ENCODE data around the gene TBL1XR1.

The TBL1XR1 gene

DNA sequence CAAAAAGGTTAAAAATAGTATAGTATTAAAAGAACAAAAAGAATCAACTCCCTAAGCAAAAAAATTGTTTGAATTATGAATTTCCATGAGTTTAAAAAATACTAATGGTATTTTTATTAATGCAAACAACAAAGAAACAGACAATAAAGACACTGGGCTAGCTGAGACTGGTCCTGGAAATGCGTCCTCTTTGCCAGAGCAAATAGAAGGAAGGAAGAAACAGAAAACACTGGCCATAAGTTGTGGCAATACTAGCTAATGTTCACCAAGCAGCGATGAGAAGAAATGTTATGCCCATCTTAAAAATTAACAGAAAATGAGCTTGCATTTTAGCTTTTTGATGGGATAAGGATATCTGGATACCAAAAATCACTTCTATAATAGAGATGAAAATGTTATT, 88.6 kb downstream of the TBL1XR1 start:
- TF ChIP-seq CTCF (conservative IDR thresholded peaks at IDR 0.05; ENCODE audit: low read depth, low read length): no peak
- H3K4me3 ChIP-seq (ENCODE audit: low read depth, low read length): no peak overlapping the region

DNA sequence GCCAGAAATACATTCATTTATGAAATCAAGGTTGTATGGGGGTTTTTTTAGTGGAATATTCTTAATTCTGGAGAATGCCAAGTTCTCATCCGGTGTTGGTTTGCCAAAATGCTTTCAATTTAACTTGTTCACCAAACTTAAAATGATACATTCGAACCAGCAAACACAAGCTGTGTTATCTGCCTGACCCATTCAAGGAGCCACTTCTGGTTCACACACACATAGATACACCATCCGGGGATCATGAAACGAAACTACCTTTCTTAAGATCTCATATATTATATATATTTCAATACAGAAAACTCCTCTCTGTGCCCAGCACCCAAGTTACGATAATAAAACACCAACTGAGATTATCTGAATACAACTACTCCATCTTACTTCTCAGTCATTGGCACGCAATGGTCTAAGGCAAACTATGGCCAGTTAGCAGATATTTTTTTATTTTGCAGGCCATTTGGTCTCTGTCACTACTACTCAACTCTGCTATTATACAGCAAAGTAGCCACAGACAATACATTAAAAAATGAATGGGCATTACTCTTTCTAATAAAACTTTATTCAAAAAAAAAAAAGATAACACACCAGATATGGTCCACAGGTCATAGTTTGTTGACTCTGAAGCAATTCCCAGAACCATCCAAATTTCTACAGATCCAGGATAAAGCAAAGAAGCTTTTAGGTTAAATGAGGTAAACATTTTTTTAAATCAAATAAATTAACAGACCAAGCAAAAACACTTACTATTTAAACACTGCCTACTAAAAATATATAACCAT, 89.6 kb downstream of the TBL1XR1 start:
- TF ChIP-seq CTCF (conservative IDR thresholded peaks at IDR 0.05; ENCODE audit: low read depth, low read length): no peak
- no peak for DNase-seq (ENCODE audit: low read depth)
- H3K4me3 ChIP-seq (ENCODE audit: low read depth, low read length): no peak overlapping the region

More for the DNA sequence above, 88.6 kb downstream of the TBL1XR1 start:
- DNase-seq (ENCODE audit: low read depth): no peak

GRCh38 chr3:177106594-177106993, 90.7 kb downstream of the TBL1XR1 start:
- TF ChIP-seq CTCF (conservative IDR thresholded peaks at IDR 0.05; ENCODE audit: low read depth, low read length): no peak
- DNase-seq (ENCODE audit: low read depth): no peak
- H3K4me3 ChIP-seq (ENCODE audit: low read depth, low read length): no peak overlapping the region

DNA sequence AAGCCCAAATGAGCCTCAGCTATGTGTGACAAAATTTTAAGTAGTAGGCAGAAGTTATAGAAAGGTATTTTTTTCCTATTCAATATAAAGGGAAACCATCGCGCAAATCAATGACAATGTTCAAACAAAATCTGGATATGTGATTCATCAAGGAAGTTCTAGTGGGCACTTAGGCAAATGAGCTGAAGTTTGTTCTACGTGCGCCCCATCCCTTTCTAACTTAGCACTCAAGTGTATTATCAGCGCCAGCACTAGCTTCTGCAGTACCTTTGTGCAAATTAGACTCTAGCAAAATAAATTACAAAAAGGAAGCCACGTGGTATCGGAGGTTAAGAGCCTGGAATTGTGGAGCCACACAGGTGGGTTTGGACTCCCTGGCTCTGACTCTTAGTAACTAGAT, 91.1 kb downstream of the TBL1XR1 start:
- no peak for TF ChIP-seq CTCF (conservative IDR thresholded peaks at IDR 0.05; ENCODE audit: low read depth, low read length)
- H3K4me3 ChIP-seq (ENCODE audit: low read depth, low read length): no peak overlapping the region
- no peak for DNase-seq (ENCODE audit: low read depth)

- H3K4me3 ChIP-seq (ENCODE audit: low read depth, low read length): no peak overlapping the region
- no peak for TF ChIP-seq CTCF (conservative IDR thresholded peaks at IDR 0.05; ENCODE audit: low read depth, low read length)
- DNase-seq (ENCODE audit: low read depth): no peak
Observed at GRCh38 chr3:177105623-177106022, 91.7 kb downstream of the TBL1XR1 start.

- no peak for TF ChIP-seq CTCF (conservative IDR thresholded peaks at IDR 0.05; ENCODE audit: low read depth, low read length)
- peak; percentile 33 for DNase-seq (ENCODE audit: low read depth)
- H3K4me3 ChIP-seq (ENCODE audit: low read depth, low read length): no peak overlapping the region
Observed at GRCh38 chr3:177104299-177104992, 92.8 kb downstream of the TBL1XR1 start.
